Medulla oblongata (tissue), 1 donor: ENCODE measurements around the gene PDK4.

ENCODE experiments used
- DNase-seq: peaks from one replicate; pipeline ENCODE4 v3.0.0-alpha.2; 2015; ENCODE audit errors: extremely low spot score

Gene PDK4

DNA sequence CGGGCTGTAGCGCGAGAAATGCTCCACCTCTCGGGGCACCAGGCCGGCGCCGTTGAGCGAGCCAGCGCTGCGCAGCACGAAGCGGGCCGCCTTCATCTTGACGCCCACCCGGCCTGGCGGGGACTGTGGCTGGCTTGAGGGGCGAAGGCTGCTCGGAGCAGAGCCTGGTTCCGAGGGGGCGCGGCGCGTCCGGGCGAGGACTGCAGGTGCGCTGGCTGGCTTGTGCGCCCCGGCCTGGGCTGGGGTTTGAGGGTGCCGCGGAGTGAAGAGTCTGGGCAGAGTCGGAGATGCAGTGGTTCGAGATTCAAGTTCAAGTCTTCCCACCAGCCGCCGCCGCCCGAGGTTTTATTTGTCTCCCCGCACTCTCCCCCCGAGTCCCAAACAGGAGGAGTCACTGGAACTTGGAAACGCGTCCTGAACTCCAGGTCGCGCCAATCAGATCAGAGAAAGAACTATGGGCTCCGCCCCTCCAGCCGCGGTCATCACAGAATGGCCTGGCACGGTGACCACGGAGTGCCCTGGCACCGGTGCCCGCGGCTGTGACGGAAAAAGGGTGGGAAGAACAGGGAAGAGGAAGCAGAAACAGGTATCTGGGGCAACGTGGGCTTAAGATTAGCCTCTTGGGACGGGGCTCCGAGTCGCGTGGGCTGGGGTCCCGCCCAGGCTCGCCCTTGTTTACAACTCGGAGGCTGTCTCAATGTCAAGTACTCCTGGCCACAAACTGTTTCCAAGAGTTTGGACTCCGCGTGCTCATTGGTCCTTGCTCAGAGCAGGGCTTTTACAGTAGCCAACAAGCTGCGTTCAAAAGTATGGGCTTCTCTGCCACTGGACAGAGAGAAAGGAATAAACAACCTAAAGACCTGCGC, at the start of gene PDK4:
Gene PDK4 (minus strand): TSS at position 319 of the 866 bp plus-strand sequence. CDS start 223 bp downstream, at position 96.
- peak; percentile 98 for DNase-seq

- DNase-seq, result no peak
Measured at GRCh38 chr7:95642173-95642572, 45.9 kb upstream of the PDK4 start.

DNA sequence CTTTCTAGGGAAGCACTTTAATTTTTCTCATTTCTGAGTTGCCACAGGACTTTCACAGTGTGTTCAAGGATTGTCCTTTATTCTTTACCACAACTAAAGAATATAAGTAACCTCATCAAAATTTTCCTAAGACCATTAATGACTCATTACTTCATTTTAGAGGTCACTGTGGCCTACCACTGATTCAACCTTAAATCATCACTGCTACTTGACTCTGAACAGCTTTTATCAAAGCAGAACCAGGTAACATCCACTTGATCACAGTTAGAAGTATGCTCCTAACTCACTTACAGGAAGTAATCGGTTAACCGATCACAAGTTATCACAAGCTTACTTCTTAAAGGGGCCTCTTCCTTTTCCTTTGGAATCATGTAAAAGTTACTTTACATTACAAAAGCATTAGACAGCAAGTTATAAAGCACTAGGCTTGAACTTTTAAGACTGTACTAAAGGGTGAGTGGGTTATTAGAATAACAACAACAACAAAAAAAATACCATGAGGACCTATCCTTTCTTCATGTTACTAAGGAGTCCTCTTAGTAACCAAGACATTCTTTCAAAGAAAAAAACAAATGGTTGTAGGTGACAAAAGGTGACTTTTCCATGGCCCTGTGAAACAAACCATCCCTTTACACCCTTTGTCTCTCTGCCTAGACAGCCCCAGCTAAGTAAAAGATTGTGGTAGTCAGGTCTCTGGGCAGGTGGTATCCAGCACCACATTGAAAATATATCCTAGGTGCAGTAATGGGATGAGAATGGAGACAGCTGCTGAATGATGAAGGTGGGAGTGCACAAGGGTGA, 40.0 kb upstream of the PDK4 start:
- no peak for DNase-seq

DNA sequence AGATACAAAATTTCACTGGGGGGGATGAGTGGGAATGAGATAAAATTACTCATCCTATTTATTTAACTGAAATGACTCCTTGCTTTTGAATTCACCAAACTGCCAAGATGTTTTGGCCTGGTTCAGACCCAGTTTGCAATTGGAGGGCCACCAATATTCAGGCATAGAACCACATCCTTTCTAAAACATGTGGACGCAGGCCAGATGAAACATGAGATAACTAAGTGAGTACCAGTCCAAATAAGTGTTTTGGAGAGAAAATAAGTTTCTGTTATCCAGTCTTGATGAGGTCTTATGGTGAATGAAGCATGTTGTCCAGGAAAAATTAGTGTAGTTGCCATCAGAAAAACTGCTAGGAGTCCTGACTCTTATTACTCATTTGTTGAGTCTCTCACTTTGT, 36.3 kb upstream of the PDK4 start:
- no peak for DNase-seq

- DNase-seq, result no peak
Measured at GRCh38 chr7:95631527-95631926, 35.2 kb upstream of the PDK4 start.

DNA sequence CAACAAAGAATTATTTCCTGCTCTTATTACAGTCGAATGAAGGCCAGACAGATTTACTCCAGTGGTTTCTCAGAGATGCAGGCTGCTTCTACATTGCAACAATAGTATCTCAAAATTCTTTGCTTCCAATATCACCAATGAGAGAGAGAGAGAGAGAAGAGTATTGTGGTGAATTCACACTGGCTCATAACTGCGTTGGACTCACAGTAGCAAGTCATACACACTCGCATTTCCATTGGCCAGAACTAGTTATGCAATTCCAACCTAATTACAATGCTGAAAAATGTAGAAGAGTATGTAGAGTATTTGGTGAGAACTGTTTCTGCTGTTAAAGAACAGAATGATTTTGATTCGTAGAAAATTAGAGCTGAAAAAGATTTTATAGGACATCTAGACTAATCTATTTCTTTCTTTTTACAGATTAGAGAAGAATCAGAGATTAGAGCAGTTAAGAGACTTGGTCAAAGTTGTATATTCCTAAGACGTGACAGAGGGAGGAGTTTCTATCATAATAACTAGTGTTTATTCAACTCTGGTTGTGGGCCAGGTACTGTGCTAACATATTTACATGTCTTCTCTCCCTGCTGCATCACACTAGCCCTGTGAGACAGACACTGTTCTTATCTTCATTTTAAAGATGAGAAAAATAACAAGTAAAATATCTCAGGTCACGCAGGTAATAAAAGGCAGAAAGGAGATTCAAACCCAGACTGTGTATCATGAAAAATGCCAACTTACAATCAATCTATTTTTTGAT, 34.6 kb upstream of the PDK4 start:
- DNase-seq, result no peak

DNA sequence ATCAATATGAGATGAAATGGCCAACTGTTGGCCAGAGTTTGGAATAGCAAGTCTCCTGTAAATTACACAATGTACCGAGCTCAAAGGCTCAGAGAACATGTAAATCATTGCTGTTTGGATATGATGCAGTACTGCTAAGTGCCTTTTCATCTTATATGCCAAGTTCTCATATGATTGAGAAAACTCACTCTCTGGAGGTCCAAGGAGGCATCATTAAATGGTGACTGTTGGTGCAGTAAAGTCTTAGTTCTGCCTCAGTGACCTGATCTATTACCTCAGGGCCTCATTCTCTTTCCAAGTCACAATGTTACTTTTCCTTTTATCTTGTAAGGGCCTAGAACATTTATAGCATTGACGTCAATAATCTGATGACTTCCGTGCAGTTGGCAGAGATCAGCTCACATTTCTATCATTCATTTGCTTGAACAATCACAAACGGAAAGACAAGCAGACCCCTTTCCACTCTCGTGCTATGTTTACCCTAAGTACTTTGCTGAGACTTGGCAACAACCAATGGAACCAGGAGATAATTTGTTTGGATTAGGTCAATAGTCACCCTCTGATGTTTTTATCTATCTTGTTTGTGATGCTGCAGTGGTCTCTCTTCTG, 32.6 kb upstream of the PDK4 start:
- DNase-seq, result no peak

- DNase-seq, result no peak
Measured at GRCh38 chr7:95623788-95624187, 27.5 kb upstream of the PDK4 start.

- no peak for DNase-seq
Measured at GRCh38 chr7:95622859-95623258, 26.5 kb upstream of the PDK4 start.

DNA sequence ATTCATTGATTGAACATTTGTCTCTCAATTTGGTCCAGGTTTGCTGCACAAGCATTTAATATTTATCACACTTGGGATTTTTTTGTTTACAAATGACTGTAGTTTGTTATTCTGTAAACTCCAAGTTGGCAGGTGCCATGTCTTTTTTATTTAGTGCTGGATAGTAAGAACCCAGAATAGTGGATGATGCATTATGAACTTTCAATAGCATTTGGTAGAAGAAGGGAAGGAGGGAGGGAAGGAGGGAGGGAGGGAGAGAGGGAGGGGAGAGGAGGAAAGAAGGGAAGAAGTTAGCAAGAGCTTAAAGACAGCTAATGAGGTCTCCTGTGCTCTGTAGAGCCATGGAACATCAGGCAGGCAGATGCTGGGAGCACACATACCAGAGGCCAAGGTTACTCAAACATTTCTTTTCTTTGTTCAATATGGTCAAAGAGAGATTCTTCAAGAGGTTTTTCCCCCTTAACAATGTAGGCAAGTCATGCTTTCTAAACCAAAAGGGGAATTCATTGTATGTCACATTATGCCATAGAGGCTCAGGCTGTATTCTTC, 25.8 kb upstream of the PDK4 start:
- no peak for DNase-seq

GRCh38 chr7:95621404-95621803, 25.1 kb upstream of the PDK4 start:
- no peak for DNase-seq

DNA sequence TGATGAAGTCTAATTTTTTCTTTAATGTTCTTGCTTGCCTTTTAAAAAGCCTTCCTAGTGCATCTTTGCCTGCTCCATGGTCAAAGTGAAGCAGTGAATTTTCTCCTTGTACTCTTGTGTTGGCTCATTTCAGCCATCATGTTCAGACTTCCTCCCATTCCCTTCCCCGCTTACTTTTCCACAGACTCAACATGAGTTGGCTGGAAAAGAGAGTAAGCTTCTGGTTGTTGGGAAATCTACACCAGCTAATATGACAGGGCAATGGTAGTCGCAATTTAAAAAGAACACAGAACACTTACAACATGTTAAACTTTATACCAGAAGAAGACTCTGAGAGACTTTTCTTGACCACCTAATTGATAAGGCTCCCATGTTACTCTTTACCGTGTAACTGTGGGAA, 24.3 kb upstream of the PDK4 start:
- no peak for DNase-seq

DNA sequence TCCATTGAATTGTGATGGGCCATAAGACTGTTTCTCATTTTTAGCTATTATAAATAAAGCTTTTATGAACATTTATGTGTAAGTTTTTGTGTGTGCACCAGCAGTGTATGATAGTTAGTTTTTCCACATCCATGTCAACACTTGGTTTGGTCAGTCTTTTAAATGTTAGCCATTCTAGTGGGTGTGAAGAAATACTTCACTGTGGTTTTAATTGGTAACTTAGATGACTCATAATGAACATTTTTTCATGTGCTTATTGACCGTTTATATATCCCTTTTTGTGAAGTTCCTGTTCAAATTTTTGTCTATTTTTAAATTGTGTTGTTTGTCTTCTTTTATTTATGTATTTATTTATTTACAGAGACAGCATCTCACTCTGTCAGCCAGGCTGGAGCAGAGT, 23.6 kb upstream of the PDK4 start:
- DNase-seq, result no peak

- no peak for DNase-seq
Measured at GRCh38 chr7:95619517-95619916, 23.2 kb upstream of the PDK4 start.

GRCh38 chr7:95614442-95614940, 18.2 kb upstream of the PDK4 start:
- DNase-seq, result no peak

DNA sequence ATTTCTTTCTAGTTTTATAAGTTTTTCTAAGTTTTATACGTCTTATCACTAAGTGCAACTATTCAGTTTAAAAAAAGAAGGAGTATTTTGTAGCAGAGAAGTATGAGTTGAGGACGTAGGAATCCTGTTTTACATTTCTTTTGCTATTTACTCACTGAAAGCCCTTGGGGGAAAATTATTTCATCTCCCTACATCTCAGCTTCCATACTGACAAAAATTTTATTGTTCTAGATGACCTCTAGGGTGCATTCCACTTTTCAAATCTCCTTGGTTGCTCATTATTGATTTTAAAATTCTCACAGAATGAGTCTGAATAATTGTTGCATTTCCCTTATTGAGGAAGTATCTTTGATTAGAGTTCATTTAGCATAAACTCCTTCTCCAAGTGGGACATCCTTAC, 14.9 kb upstream of the PDK4 start:
- no peak for DNase-seq

GRCh38 chr7:95609277-95609971, 13.1 kb upstream of the PDK4 start:
- peak; percentile 82 for DNase-seq

DNA sequence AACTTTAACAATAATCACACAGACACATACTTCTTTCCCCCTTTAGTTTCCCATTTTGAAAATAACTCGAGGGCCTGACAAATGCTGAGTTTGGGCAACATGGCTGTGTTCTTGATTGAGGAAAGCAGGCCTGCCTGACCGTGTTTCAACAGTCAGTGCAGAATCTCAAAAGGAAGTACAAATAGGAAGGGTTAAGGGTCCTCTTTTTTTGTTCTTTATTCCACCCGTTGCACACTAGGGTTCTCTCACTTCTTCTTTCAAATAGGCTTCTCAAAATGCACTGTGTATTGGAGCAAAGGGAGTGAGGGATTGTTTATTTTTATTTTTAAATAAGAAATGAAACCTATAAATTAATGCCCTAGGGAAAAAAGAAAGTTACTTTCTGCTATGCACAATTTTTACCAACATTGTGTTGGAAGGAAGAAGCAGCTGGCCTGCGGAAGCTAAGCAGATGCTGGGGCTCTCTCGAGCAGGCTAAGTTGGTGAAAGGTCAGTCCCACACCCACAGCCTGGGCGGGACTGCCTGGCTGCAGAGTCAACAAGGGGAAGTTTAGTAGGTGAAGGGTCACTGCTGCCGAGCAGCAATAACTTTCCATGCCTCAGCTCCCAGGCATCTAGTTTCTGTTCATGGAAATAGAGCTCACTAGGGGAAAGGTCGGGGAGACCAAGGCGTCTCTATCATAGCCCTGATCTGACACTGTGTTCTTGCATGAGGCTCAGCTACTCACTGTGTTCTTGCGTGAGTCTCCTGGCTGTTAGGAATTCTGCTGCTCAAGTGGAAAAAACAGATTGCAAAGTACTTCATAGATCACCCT, 12.2 kb upstream of the PDK4 start:
- peak; percentile 93 for DNase-seq

DNA sequence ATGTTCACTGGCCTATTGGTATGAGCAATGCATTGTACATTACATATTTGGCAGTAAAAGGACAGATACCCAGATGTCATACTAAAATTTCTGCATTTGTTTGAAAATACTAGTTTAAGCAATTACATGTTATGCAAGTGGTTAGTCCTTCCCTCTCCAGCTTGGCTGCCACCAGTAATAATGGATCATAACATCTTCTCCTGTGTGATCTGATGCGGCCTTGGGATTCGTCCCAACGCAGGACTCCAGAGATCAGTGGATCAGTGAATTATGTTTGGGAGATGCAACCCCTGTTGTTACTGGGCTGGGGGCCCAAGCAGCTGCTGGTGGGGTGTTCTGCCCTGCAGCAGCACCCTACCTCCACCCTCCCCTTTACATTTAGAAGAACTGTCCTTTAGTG, 11.2 kb upstream of the PDK4 start:
- DNase-seq, result no peak

GRCh38 chr7:95605275-95605674, 9.0 kb upstream of the PDK4 start:
- no peak for DNase-seq
